K562 (cell line): ENCODE measurements around the gene PIK3R1. TPM values are rescaled to one million over a fixed set of nuclear protein-coding genes. Genes with fewer than 3 reads are reported as not detected.

Source experiments
- ATAC-seq: fragments of 200-7000 bp; cut with Tn5 transposase; 3 replicates; pipeline ENCODE4 v1.9.1; 2020; ENCODE audit warnings: moderate library complexity
- BruUV-seq: library from RNA; stranded (reverse); fragments of 400-500 nt; replicated peaks from 2 replicates; lab custom pipeline; 2021; lab: Mats Ljungman, UMichigan
- CTCF ChIA-PET: fragments of 300-600 bp; formaldehyde crosslinking; extraction: SDS; loops from one replicate; lab custom pipeline; 2021; ENCODE audit warnings: low intra/inter-chr PET ratio; lab: Yijun Ruan, JAX
- POLR2A ChIA-PET: fragments of 300-600, 350-650 bp; sonication (Branson Sonifier 250); formaldehyde crosslinking; extraction: SDS; loops from one replicate; lab custom pipeline; 2021; ENCODE audit warnings: antibody characterized with exemption, inconsistent platforms; lab: Yijun Ruan, JAX
- DNase-seq, 4 experiments: peaks; one replicate each; pipeline versions ENCODE4 v3.0.0 to v3.0.0-alpha.2; 2011 to 2018; ENCODE audit warnings: low spot score in 3 of 4, mixed read lengths in 3 of 4; ENCODE audit errors: extremely low read depth in 1 of 4
- FAIRE-seq: peaks from 2 replicates; lab custom pipeline; 2011; peaks lifted over from hg19 to GRCh38; lab: Jason Lieb, UNC
- H2AFZ ChIP-seq: 2 replicates; pipeline ENCODE4 v1.6.0; 2011; ENCODE audit warnings: low read depth, low read length, control low read depth, inconsistent platforms
- H3K27ac ChIP-seq: fragments of 200-600 bp; 3 replicates; pipeline ENCODE4 v1.8.0; 2011; ENCODE audit warnings: low read depth, mild to moderate bottlenecking, control low read depth, inconsistent platforms, low read length, moderate library complexity, mixed read lengths; ENCODE audit errors: extremely low read depth
- H3K27me3 ChIP-seq, 2 experiments: fragments of 300-600 bp in 1 of 2; 2 replicates in 1 of 2; 3 replicates in 1 of 2; pipeline versions ENCODE4 v1.6.0 to v1.8.0; 2011; ENCODE audit warnings: inconsistent platforms in 2 of 2, low read length in 2 of 2, mild to moderate bottlenecking in 1 of 2, mixed read lengths in 1 of 2, moderate library complexity in 1 of 2; ENCODE audit not compliant: control insufficient read depth in 2 of 2, insufficient read depth in 2 of 2
- H3K36me3 ChIP-seq: fragments of 300-600 bp; 3 replicates; pipeline ENCODE4 v1.8.0; 2011; ENCODE audit warnings: mild to moderate bottlenecking, low read length, inconsistent platforms; ENCODE audit not compliant: control insufficient read depth, insufficient read depth
- H3K4me1 ChIP-seq, 2 experiments: fragments of 200-600 bp in 1 of 2; replicated peaks in 1 of 2; 2 replicates in 1 of 2; 3 replicates in 1 of 2; pipeline versions ENCODE4 v1.5.1 to v1.8.0; 2011; ENCODE audit warnings: inconsistent platforms in 2 of 2, low read length in 2 of 2, mild to moderate bottlenecking in 1 of 2, mixed read lengths in 1 of 2, moderate library complexity in 1 of 2; ENCODE audit not compliant: control insufficient read depth in 2 of 2, insufficient read depth in 2 of 2
- H3K4me2 ChIP-seq: 2 replicates; pipeline ENCODE4 v1.6.1; 2011; ENCODE audit warnings: low read length, control low read depth, inconsistent platforms, mixed read lengths; ENCODE audit not compliant: insufficient read depth
- H3K4me3 ChIP-seq: fragments of 200-600 bp; sonication (generic), shearing (Covaris generic); 2 replicates; pipeline ENCODE4 v1.5.1; 2016; ENCODE audit warnings: control low read depth, inconsistent platforms
- H3K79me2 ChIP-seq: fragments of 200-600 bp; 3 replicates; pipeline ENCODE4 v1.8.0; 2011; ENCODE audit warnings: low read length, inconsistent platforms; ENCODE audit not compliant: control insufficient read depth, insufficient read depth
- H3K9ac ChIP-seq, 2 experiments: 2 replicates each; pipeline versions ENCODE4 v1.6.0 to v1.6.1; 2011; ENCODE audit warnings: low read depth in 2 of 2, low read length in 2 of 2, control low read depth in 1 of 2, inconsistent platforms in 1 of 2, mild to moderate bottlenecking in 1 of 2, mixed read lengths in 1 of 2; ENCODE audit not compliant: insufficient read depth in 1 of 2
- H3K9me1 ChIP-seq: one replicate; pipeline ENCODE4 v1.6.0; 2011; ENCODE audit warnings: inconsistent platforms, mild to moderate bottlenecking, low read length, moderate library complexity; ENCODE audit not compliant: control insufficient read depth, insufficient read depth
- H3K9me3 ChIP-seq: replicated peaks from 2 replicates; pipeline ENCODE4 v1.5.1; 2011; ENCODE audit warnings: low read depth, low read length, inconsistent platforms; ENCODE audit not compliant: control insufficient read depth, insufficient read depth
- H4K20me1 ChIP-seq: replicated peaks from 2 replicates; pipeline ENCODE4 v1.6.1; 2011; ENCODE audit warnings: low read length, inconsistent platforms, mixed read lengths; ENCODE audit not compliant: control insufficient read depth, insufficient read depth
- ADNP ChIP-seq: fragments of 200-800 bp; sonication (Bioruptor generic); IDR thresholded peaks from 2 replicates; pipeline ENCODE4 v1.6.1; 2016; ENCODE audit warnings: missing genetic modification characterization, missing compliant biosample characterization
- ARID3A ChIP-seq: IDR thresholded peaks from 2 replicates; pipeline ENCODE4 v1.6.1; 2012; ENCODE audit warnings: low read depth, low read length, improper control_type of control experiment, borderline replicate concordance
- BACH1 ChIP-seq: fragments of 200-800 bp; sonication (Bioruptor generic); IDR thresholded peaks from 2 replicates; pipeline ENCODE4 v1.6.1; 2016; ENCODE audit warnings: missing genetic modification characterization, missing compliant biosample characterization
- BCOR ChIP-seq: fragments of 450-650 bp; IDR thresholded peaks from 2 replicates; pipeline ENCODE4 v1.6.1; 2016
- BMI1 ChIP-seq: fragments of 150-350 bp; IDR thresholded peaks from 2 replicates; pipeline ENCODE4 v1.6.1; 2014; ENCODE audit warnings: low read length
- BRCA1 ChIP-seq, 2 experiments: fragments of 450-650 bp in 1 of 2; sonication (generic) in 1 of 2; formaldehyde crosslinking in 1 of 2; IDR thresholded peaks; 2 replicates each; pipeline versions ENCODE4 v1.5.0 to v1.6.1; 2017 to 2020; ENCODE audit warnings: mild to moderate bottlenecking in 1 of 2, missing genetic modification reagents in 1 of 2
- CBFA2T3 ChIP-seq: fragments of 450-650 bp; IDR thresholded peaks from 2 replicates; pipeline ENCODE4 v1.6.1; 2017
- EHMT2 ChIP-seq: fragments of 450-650 bp; IDR thresholded peaks from 2 replicates; pipeline ENCODE4 v1.6.1; 2018; ENCODE audit warnings: antibody characterized with exemption
- KDM5B ChIP-seq: fragments of 200-600 bp; sonication (generic); IDR thresholded peaks from 2 replicates; pipeline ENCODE4 v1.6.1; 2012; ENCODE audit warnings: low read depth, mild to moderate bottlenecking, moderate library complexity, low read length, control low read depth, inconsistent platforms; ENCODE audit not compliant: insufficient replicate concordance
- L3MBTL2 ChIP-seq: fragments of 450-650 bp; IDR thresholded peaks from 2 replicates; pipeline ENCODE4 v1.6.1; 2016; ENCODE audit warnings: mild to moderate bottlenecking, moderate library complexity
- MAFK ChIP-seq: IDR thresholded peaks from 2 replicates; pipeline ENCODE4 v1.6.1; 2011; ENCODE audit warnings: low read length, improper control_type of control experiment
- MYC ChIP-seq, 2 experiments: fragments of 250-450 bp in 1 of 2; sonication (Bioruptor Pico) in 1 of 2; IDR thresholded peaks; 2 replicates each; pipeline versions ENCODE4 v1.5.1 to v1.6.1; 2012 to 2021; ENCODE audit warnings: low read depth in 2 of 2, borderline replicate concordance in 1 of 2, improper control_type of control experiment in 1 of 2, low read length in 1 of 2, mild to moderate bottlenecking in 1 of 2, moderate library complexity in 1 of 2
- RCOR1 ChIP-seq, 2 experiments: IDR thresholded peaks; 2 replicates each; pipeline ENCODE4 v1.6.1; 2012; ENCODE audit warnings: low read depth in 2 of 2, low read length in 2 of 2, borderline replicate concordance in 1 of 2, improper control_type of control experiment in 1 of 2
- RFX7 ChIP-seq: fragments of 250-450 bp; sonication (Bioruptor Pico); IDR thresholded peaks from 2 replicates; pipeline ENCODE4 v1.5.1; 2021; ENCODE audit warnings: mild to moderate bottlenecking
- TCF3 ChIP-seq: sonication (generic); formaldehyde crosslinking; IDR thresholded peaks from 2 replicates; pipeline ENCODE4 v1.4.0; 2020; ENCODE audit warnings: mild to moderate bottlenecking, missing genetic modification reagents
- TEAD4 ChIP-seq, 2 experiments: sonication (generic) in 1 of 2; formaldehyde crosslinking in 1 of 2; IDR thresholded peaks; 2 replicates each; pipeline versions ENCODE4 v1.6.1 to v1.8.0; 2012 to 2022; ENCODE audit warnings: borderline replicate concordance in 1 of 2, inconsistent platforms in 1 of 2, low read length in 1 of 2, mild to moderate bottlenecking in 1 of 2, missing genetic modification reagents in 1 of 2
- ZKSCAN1 ChIP-seq: fragments of 150-350 bp; IDR thresholded peaks from 2 replicates; pipeline ENCODE4 v1.6.1; 2016; ENCODE audit warnings: low read depth, low read length
- ZNF395 ChIP-seq: fragments of 200-800 bp; sonication (Bioruptor generic); IDR thresholded peaks from 2 replicates; pipeline ENCODE4 v1.6.1; 2017; ENCODE audit warnings: missing genetic modification characterization, missing compliant biosample characterization
- ZNF778 ChIP-seq: fragments of 450-650 bp; formaldehyde crosslinking; IDR thresholded peaks from 2 replicates; pipeline ENCODE4 v1.4.0; 2020; ENCODE audit warnings: mild to moderate bottlenecking, moderate library complexity
- WGBS: fragments of 100-300 bp; shearing (Covaris generic); methylation state at CpG from one replicate; pipeline ENCODE4 v1.1.6; 2016; ENCODE audit warnings: low coverage, mixed read lengths; ENCODE audit not compliant: insufficient coverage; ENCODE audit errors: missing lambda C conversion rate; 5-methylcytosine and 5-hydroxymethylcytosine counted together
- in situ Hi-C: fragments of 300-500 bp; cut with MboI; formaldehyde crosslinking; loops from 4 replicates; pipeline ENCODE4 v1.15.0; 2018; ENCODE audit warnings: inconsistent platforms, mixed read lengths
- intact Hi-C: fragments of 100-400 bp; cut with micrococcal nuclease; formaldehyde crosslinking; loops from 2 replicates; pipeline ENCODE4 v1.14.2; 2022
- polyA plus RNA-seq, 8 experiments: library from polyadenylated mRNA; depleted of rRNA in 4 of 8; stranded (reverse) in 5 of 8; unstranded in 3 of 8; fragments of >200 nt; fragmentation: Nextera tagmentation in 2 of 8; fragmentation: Illumina TruSeq in 1 of 8; extraction: Ambion mirVana in 2 of 8; extraction: Trizol in 1 of 8; gene quantifications; 2 replicates each; pipeline versions ENCODE4 v1.2.1 to v1.2.3, GENCODE V29; 2011 to 2014; ENCODE audit warnings: inconsistent platforms in 1 of 8, missing spikeins in 1 of 8
- total RNA-seq, 7 experiments: library from RNA; depleted of rRNA in 6 of 7; stranded (reverse); fragments of >200 nt in 6 of 7; fragmentation: Illumina TruSeq in 2 of 7; extraction: Trizol in 2 of 7; gene quantifications; 2 replicates each; pipeline versions ENCODE4 v1.2.1 to v1.2.3, GENCODE V29; 2011 to 2021; ENCODE audit warnings: low replicate concordance in 1 of 7

The PIK3R1 gene
- total and polyA plus RNA-seq, 9 of the 15 experiments (the other 6 are each of a cell fraction or from before 2014, with no cell fraction given), result 1.1 to 9.7 (median 4.8) TPM

DNA sequence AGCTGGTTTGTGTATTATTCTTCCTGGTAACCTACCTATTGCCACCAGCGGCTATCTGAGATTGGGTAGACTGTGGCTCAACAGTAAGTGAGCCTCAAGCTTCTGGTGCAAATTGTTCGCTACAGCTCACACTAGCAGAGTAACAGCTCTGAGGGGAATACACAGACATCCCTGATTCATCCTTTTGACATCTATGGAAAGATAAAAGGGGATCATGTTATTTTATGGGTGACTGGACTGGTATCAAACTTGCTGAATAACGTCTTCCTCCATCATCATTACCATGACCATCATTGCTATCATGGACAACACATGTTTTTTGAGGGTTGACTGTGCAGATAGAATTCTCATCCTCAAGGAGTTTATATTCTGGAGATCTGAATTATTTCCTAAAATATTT is 129.6 kb downstream of the PIK3R1 start (continued):
- TF ChIP-seq BACH1 (tag) (no peak), ZNF778 (CRISPR knock-in tag) (no peak), KDM5B (no peak)

- BruUV-seq, result no TSS peak
- peaks cover 10 to 32% of the 10 kb centered on the region in 2 experiments; a peak in 4 of 5 replicates for H3K4me1 ChIP-seq
- POLR2A ChIA-PET, result no interaction called here
- CTCF ChIA-PET, result no interaction called here
- in situ Hi-C loops (no loop called here), intact Hi-C loops (no loop called here)
- H3K9me3 ChIP-seq, result no peaks in the 10 kb centered on the region; the same call in none of the 2 replicates
- peak overlapping the region; percentile 7; the same call in 1 of the 2 replicates for H2AFZ ChIP-seq
- no peaks in the 10 kb centered on the region; a peak in 1 of 5 replicates for H3K27me3 ChIP-seq
- ATAC-seq (peak; percentile 15; the same call in 1 of the 3 replicates), FAIRE-seq (no peak), DNase-seq (peak; percentile 20 to 61 (median 27))
- H3K27ac ChIP-seq, result peak overlapping the region; percentile 54; the same call in 1 of the 3 replicates
- no peaks in the 10 kb centered on the region for H3K79me2 ChIP-seq
- H3K4me2 ChIP-seq, result no peak overlapping the region
- no peaks in the 10 kb centered on the region for H4K20me1 ChIP-seq
- no peak overlapping the region for H3K4me3 ChIP-seq
- H3K9me1 ChIP-seq, result no peaks in the 10 kb centered on the region
- WGBS, result 15% methylated on average over 1 of the region's 1 CpG
- H3K9ac ChIP-seq, result no peak overlapping the region
- H3K36me3 ChIP-seq, result no peaks in the 10 kb centered on the region
- TF ChIP-seq TCF3 (CRISPR knock-in tag), result peak; percentile 28
- TF ChIP-seq CBFA2T3, result peak; percentile 64
- no peak for TF ChIP-seq ADNP (tag)
- peak; percentile 40; the same call in 1 of the 2 replicates for TF ChIP-seq TEAD4 (IDR thresholded peaks at IDR 0.05; ENCODE audit: low read length)
- no peak for TF ChIP-seq TEAD4 (CRISPR knock-in tag; IDR thresholded peaks at IDR 0.05; ENCODE audit: borderline replicate concordance)
- TF ChIP-seq ZKSCAN1, result no peak
- TF ChIP-seq ZNF395 (CRISPR knock-in tag), result no peak
- TF ChIP-seq BRCA1 (IDR thresholded peaks at IDR 0.05), result no peak
- TF ChIP-seq BRCA1 (CRISPR knock-in tag; IDR thresholded peaks at IDR 0.05), result no peak
- TF ChIP-seq ARID3A, result 0 out of 2 replicates have a peak, but pooled peaks have one; percentile 10
- TF ChIP-seq MAFK, result no peak
- TF ChIP-seq RFX7 (CRISPR knock-in tag), result no peak
- TF ChIP-seq EHMT2, result peak; percentile 62
- 0 out of 2 replicates have a peak, but pooled peaks have one; percentile 32 for TF ChIP-seq L3MBTL2
- no peak for TF ChIP-seq BCOR
- 0 out of 2 replicates have a peak, but pooled peaks have one; percentile 40 for TF ChIP-seq MYC (IDR thresholded peaks at IDR 0.05; ENCODE audit: low read depth, low read length)
- TF ChIP-seq MYC (CRISPR knock-in tag; IDR thresholded peaks at IDR 0.05; ENCODE audit: borderline replicate concordance, low read depth), result no peak
- TF ChIP-seq BMI1, result no peak
- peak in 1 of 2 experiments; percentile 57; a peak in 1 of 4 replicates for TF ChIP-seq RCOR1 (IDR thresholded peaks at IDR 0.05; ENCODE audit: borderline replicate concordance in 1 of 2, low read depth in 2 of 2, low read length in 2 of 2)
Observed at GRCh38 chr5:68345582-68345981, 130.0 kb downstream of the PIK3R1 start.
